Uterus (tissue), 4 donors: ENCODE data around the gene PTPRM. TPM values are rescaled to one million over a fixed set of nuclear protein-coding genes. Genes with fewer than 3 reads are reported as not detected.

Experiments
- DNase-seq, 2 donors: peaks; one replicate each; pipeline ENCODE4 v3.0.0-alpha.2; 2019 to 2020
- H3K27ac ChIP-seq, 2 donors: fragments of 200-600 bp; sonication (generic); 1 replicate in 1 of 2; 2 replicates in 1 of 2; pipeline ENCODE4 v1.5.1; 2016 to 2018
- H3K27me3 ChIP-seq, 2 donors: fragments of 200-600 bp; sonication (generic); one replicate each; pipeline ENCODE4 v1.5.1; 2018 to 2019; ENCODE audit warnings: control low read depth in 1 of 2
- H3K36me3 ChIP-seq, 2 donors: fragments of 200-600 bp; sonication (generic); one replicate each; pipeline ENCODE4 v1.5.1; 2019; ENCODE audit warnings: control low read depth in 1 of 2
- H3K4me1 ChIP-seq, 2 donors: fragments of 200-600 bp; sonication (generic); one replicate each; pipeline ENCODE4 v1.5.1; 2018 to 2019; ENCODE audit warnings: control low read depth in 1 of 2
- H3K4me3 ChIP-seq, 2 donors: fragments of 200-600 bp; sonication (generic); 1 replicate in 1 of 2; 2 replicates in 1 of 2; pipeline ENCODE4 v1.5.1; 2018 to 2019; ENCODE audit warnings: mild to moderate bottlenecking in 1 of 2
- H3K9me3 ChIP-seq, 2 donors: fragments of 200-600 bp; sonication (generic); one replicate each; pipeline ENCODE4 v1.5.1; 2019; ENCODE audit warnings: control low read depth in 1 of 2
- POLR2A ChIP-seq, 2 donors: fragments of 450-650 bp; IDR thresholded peaks; one replicate each; pipeline ENCODE4 v1.6.1; 2016; ENCODE audit warnings: antibody characterized with exemption in 2 of 2, mild to moderate bottlenecking in 1 of 2, moderate library complexity in 1 of 2
- intact Hi-C: fragments of 100-400 bp; cut with DNase I; formaldehyde crosslinking; loops from one replicate; pipeline ENCODE4 v1.15.1; 2023; ENCODE audit warnings: low total_unique reads
- total RNA-seq, 4 donors: library from RNA; depleted of rRNA in 3 of 4; stranded (reverse); fragments of >200 nt in 3 of 4; gene quantifications; one replicate each; pipeline versions ENCODE4 v1.1.0 to v1.2.4, GENCODE V29; 2014 to 2023
- TF ChIP-seq, protein P1 (sequence below), 4 experiments: fragments of 200-600 bp in 2 of 4; fragments of 450-650 bp in 2 of 4; sonication (generic) in 2 of 4; IDR thresholded peaks; one replicate each; pipeline ENCODE4 v1.5.1; 2016 to 2019; ENCODE audit warnings: antibody characterized with exemption in 4 of 4, mild to moderate bottlenecking in 2 of 4, moderate library complexity in 1 of 4
- donor health status: DM: yes; HTN: yes; CAD: no.

The PTPRM gene
- total RNA-seq, 4 donors from 2014 or later, result 62.0 to 127 (median 85.7) TPM

GRCh38 chr18:7926526-7926925, 359.4 kb downstream of the PTPRM start:
- Histone ChIP-seq H3K9me3 (no peaks in the 10 kb centered on the region), H3K27me3 (no peaks in the 10 kb centered on the region), H3K27ac (no peak overlapping the region), H3K4me1 (no peaks in the 10 kb centered on the region), H3K36me3 (no peaks in the 10 kb centered on the region), H3K4me3 (no peak overlapping the region)
- intact Hi-C loops, result no loop called here
- TF ChIP-seq, protein P1, sequence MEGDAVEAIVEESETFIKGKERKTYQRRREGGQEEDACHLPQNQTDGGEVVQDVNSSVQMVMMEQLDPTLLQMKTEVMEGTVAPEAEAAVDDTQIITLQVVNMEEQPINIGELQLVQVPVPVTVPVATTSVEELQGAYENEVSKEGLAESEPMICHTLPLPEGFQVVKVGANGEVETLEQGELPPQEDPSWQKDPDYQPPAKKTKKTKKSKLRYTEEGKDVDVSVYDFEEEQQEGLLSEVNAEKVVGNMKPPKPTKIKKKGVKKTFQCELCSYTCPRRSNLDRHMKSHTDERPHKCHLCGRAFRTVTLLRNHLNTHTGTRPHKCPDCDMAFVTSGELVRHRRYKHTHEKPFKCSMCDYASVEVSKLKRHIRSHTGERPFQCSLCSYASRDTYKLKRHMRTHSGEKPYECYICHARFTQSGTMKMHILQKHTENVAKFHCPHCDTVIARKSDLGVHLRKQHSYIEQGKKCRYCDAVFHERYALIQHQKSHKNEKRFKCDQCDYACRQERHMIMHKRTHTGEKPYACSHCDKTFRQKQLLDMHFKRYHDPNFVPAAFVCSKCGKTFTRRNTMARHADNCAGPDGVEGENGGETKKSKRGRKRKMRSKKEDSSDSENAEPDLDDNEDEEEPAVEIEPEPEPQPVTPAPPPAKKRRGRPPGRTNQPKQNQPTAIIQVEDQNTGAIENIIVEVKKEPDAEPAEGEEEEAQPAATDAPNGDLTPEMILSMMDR (IDR thresholded peaks at IDR 0.05), result no peak
- no peak for TF ChIP-seq POLR2A (IDR thresholded peaks at IDR 0.05)
- no peak for DNase-seq

GRCh38 chr18:7927119-7927518, 360.0 kb downstream of the PTPRM start:
- Histone ChIP-seq H3K27ac (no peak overlapping the region), H3K4me1 (no peaks in the 10 kb centered on the region), H3K27me3 (no peaks in the 10 kb centered on the region), H3K4me3 (no peak overlapping the region), H3K36me3 (no peaks in the 10 kb centered on the region), H3K9me3 (no peaks in the 10 kb centered on the region)
- DNase-seq, result no peak
- TF ChIP-seq, protein P1 (IDR thresholded peaks at IDR 0.05), result no peak
- TF ChIP-seq POLR2A (IDR thresholded peaks at IDR 0.05), result no peak
- intact Hi-C loops, result no loop called here

- H3K27me3 ChIP-seq, result no peaks in the 10 kb centered on the region
- DNase-seq, result no peak
- no peaks in the 10 kb centered on the region for H3K4me1 ChIP-seq
- H3K36me3 ChIP-seq, result no peaks in the 10 kb centered on the region
- no peaks in the 10 kb centered on the region for H3K9me3 ChIP-seq
- H3K4me3 ChIP-seq, result no peak overlapping the region
- intact Hi-C loops, result no loop called here
- H3K27ac ChIP-seq, result no peak overlapping the region
- TF ChIP-seq POLR2A (IDR thresholded peaks at IDR 0.05), result no peak
- TF ChIP-seq, protein P1 (IDR thresholded peaks at IDR 0.05), result no peak
These were observed 364.6 kb downstream of the PTPRM start for GRCh38 chr18:7931763-7932162.

DNA sequence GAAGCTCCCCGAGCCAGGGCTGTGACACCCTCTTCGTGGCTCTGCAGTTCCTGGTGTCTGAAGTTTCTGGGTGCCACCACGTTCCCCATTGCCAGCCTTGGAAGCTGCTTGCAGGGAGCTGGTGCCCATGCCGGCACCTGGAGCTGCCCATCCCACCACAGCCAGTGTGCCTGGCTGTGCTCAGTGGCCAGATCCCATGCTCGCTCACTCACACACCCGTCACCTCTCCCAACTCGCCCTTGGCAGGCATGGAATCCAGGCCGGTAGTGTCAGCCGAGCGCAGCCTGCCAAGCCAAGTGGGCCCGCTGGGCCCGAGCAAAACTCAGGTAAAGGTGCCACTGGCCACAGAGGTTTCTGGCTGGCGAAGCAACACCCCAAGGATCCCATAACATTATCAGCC, 370.2 kb downstream of the PTPRM start:
- no peaks in the 10 kb centered on the region for H3K4me1 ChIP-seq
- DNase-seq, result no peak
- intact Hi-C loops, result no loop called here
- H3K9me3 ChIP-seq, result no peaks in the 10 kb centered on the region
- H3K4me3 ChIP-seq, result no peak overlapping the region
- no peaks in the 10 kb centered on the region for H3K27me3 ChIP-seq
- H3K36me3 ChIP-seq, result no peaks in the 10 kb centered on the region
- TF ChIP-seq, protein P1 (IDR thresholded peaks at IDR 0.05), result no peak
- TF ChIP-seq POLR2A (IDR thresholded peaks at IDR 0.05), result no peak
- no peak overlapping the region for H3K27ac ChIP-seq

DNA sequence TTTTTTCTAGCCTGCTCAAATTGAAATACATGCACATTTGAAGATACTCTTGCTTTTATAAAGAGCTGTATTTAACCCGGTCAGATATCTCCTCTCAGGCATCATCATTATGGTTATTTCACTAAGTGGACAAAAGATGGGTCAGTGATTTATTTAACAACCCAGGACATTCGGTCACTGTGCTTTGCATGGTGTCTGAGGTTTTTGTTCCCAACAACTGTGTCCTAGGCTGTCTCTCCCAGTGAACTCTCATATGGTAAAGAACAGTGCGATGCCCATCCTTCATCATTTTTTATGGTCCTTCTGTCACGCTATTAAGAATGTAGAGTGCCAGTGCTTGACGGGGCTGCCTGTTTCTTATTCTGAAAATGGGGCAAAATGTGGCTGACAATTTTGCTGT, 372.4 kb downstream of the PTPRM start:
- no peak for DNase-seq
- H3K27ac ChIP-seq, result no peak overlapping the region
- no peaks in the 10 kb centered on the region for H3K36me3 ChIP-seq
- H3K4me1 ChIP-seq, result no peaks in the 10 kb centered on the region
- no peak for TF ChIP-seq POLR2A (IDR thresholded peaks at IDR 0.05)
- TF ChIP-seq, protein P1 (IDR thresholded peaks at IDR 0.05), result no peak
- H3K27me3 ChIP-seq, result no peaks in the 10 kb centered on the region
- intact Hi-C loops, result no loop called here
- H3K4me3 ChIP-seq, result no peak overlapping the region
- no peaks in the 10 kb centered on the region for H3K9me3 ChIP-seq
